C4-2B (cell line): ENCODE measurements around the gene PDCD1LG2.
"Not testable (repeated sequence)": the region's sequence is repeated elsewhere in the genome, so short reads cannot be mapped to it uniquely, and the experiment has no call there.

Experiments used
- CTCF ChIP-seq: fragments of 450-650 bp; conservative IDR thresholded peaks from 2 replicates; pipeline ENCODE4 v1.5.1; 2017; ENCODE audit warnings: mild to moderate bottlenecking
- ZFX ChIP-seq: fragments of 450-650 bp; IDR thresholded peaks from 2 replicates; pipeline ENCODE4 v1.6.1; 2017

GRCh38 chr9:5581706-5582105 lies 71.4 kb downstream of the PDCD1LG2 start:
- not testable (repeated sequence) for TF ChIP-seq CTCF, ZFX
